Fibroblast of lung (primary cell): ENCODE measurements around the gene FHIT.

Source experiments
- CTCF ChIP-seq, 2 donors: IDR thresholded peaks in 1 of 2; conservative IDR thresholded peaks in 1 of 2; 1 replicate in 1 of 2; 2 replicates in 1 of 2; pipeline ENCODE4 v1.5.1; 2011 to 2012; ENCODE audit warnings: low read length in 2 of 2, control low read depth in 1 of 2, inconsistent platforms in 1 of 2, low read depth in 1 of 2, mild to moderate bottlenecking in 1 of 2
- EZH2 ChIP-seq: IDR thresholded peaks from 2 replicates; pipeline ENCODE4 v1.5.1; 2012; ENCODE audit warnings: low read length, control low read depth, mild to moderate bottlenecking; ENCODE audit errors: missing control alignments

DNA sequence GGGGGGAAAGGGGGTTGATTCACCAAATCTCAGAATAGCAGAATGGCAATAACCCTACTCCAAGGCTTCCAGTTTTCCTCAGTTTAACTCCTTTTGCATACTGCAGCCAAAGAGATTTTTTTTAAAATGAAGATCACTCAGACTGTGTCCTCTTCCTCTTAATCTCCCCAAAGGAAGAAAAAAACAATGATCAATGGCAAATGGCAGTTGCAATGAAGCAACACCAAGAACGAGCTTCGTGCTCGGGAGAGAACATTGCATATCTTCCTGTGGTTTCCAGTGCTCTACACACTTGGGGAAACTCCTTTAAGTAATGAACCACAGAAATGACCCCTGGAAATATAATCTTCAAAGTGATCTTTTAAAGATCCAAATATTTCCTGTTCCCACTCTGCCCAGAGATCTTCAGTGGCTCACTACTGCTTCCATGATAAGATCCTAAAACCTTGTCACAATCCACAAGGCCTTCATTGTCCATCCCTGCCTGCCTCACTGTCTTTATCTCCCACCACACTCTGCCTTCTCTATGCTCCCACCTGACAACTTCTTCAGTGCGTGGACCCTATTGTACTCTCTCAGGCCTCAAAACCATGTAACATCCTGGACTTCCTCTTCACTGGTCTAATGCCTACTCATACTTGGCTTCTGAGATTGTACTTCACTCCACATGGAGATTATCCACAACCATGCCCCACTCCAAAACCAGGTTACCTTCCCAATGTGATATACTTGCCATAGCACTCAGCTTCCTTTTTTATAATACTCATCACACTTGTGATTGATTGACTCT lies 394.8 kb downstream of the FHIT start:
- TF ChIP-seq CTCF (conservative IDR thresholded peaks at IDR 0.05 in 1 of 2, IDR thresholded peaks at IDR 0.05 in 1 of 2; ENCODE audit: low read depth in 1 of 2, low read length in 2 of 2) (no peak), EZH2 (no peak)
